ENCODE measurements around the gene N4BP2L2.

N4BP2L2 gene

DNA sequence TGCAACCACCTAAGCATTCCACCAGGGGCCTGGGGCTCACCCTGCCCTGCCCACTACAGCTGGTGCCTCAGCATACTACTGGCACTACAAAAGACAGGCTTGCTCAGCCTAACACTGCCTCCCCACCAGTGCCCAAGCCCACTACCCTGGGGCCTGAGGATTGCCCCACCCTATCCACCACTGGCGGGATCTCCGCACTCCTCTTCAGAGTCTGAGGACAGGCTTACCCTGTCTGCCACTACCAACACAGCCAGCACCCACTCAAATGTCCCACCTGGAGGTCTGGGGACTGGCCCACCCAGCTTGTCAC, 83.0 kb downstream of the N4BP2L2 start:
- no peak for DNase-seq

GRCh38 chr13:32454886-32455593, 83.6 kb downstream of the N4BP2L2 start:
- DNase-seq = no peak

GRCh38 chr13:32453981-32454380, 84.6 kb downstream of the N4BP2L2 start:
- DNase-seq = no peak

DNA sequence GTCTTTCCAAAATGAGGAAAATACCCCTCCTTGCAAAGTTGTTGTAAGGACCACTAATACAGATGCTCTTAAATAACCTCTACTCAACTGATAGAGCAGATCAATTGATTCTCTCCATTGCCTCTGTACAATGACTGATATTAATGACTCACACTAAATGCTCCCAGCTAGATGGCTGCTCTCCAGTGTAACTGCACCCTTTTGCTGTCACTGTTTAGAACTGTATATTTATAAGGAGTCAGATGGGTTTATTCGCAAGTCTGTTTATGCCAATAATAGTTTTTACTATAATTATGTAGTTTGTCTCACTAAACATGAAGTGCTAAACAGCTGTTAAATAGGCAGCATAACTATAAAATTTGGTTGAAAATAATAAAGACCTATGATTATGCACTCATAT, 89.6 kb downstream of the N4BP2L2 start:
- DNase-seq = no peak

DNA sequence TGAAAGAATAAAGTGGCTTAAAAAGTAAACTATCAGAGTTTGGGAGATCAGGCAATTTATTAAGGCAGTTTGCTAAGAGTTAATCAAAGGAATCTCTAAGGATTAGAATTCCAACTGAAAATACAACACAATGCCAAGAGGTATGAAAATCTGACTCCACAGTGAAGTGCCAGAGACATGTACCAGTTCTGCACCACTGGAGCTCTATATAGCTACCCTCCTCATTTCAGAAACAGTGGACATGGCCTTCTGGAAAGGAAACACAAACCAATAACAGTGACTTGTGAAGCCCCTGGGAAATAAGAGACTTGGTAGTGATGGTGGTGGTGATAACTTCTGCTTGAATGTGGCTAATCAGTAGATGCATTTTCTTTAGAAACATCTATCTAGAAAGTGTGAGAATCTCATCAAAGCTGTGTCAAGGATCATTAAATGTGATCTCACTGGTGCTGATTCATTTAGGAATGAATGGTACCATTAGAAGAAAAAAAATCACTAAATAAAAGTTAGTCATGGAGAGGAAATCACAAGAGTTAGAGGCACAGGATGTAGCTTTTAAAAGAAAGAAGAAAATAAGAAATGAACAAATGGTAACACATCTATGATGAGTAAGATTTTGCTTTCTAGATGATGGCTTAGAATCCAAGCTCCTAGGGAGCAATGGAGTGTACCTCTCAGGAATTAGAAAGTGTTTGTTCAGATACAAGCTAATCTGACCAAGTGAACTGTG, 90.5 kb downstream of the N4BP2L2 start:
- no peak for DNase-seq

DNA sequence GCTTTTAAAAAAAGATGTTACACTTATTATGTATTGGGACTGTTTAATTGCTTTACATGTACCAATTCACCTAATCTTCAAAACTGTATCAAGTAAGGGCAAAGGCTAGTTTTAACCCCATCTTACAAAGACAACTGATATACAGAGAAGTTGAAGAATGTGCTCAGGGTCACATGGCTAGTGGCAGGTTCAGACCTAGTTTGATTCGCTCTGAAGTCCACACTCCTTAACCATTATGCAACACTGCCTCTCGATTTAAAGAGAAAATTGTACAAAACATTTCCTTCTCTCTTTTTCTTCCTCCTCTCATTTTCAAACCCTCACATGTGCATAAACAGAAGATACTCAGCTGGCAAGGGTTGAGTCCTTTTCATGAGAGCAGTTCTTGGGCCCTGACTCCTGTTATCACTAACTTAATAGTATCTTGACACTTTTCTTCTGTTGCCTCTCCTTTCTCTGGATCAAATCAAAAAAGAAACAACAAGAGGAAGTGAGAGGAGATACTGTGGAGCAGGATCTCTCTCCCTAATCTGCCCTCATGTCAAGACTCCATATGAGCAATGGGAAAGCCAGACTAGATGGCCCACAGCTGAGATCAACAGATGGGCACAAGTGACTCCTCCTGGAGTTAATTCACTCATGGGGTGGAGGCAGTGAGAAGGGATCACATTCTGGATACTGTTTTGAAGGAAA, 91.7 kb downstream of the N4BP2L2 start:
- DNase-seq = no peak

DNA sequence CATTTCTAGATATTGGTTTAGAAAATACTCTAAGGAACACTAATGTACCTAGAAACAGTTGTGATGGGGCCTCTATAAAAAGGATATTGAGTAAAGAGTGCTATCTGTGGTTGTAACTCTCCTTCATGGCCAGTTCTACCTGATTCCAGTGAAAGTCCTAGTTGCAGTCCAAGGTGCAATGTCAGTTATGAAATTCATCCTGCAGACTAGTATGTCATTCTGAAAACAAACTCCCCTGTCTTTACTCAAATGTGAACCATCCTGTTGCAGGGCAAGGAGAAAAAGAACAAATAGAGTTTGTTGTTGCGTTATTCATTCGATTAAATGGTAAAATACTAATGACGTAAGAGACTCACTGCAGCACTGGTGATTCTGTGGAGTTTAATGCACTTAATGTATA, 92.4 kb downstream of the N4BP2L2 start:
- no peak for DNase-seq

- DNase-seq = no peak
Observed at GRCh38 chr13:32445461-32445860, 93.1 kb downstream of the N4BP2L2 start.

GRCh38 chr13:32443111-32443510, 95.5 kb downstream of the N4BP2L2 start:
- no peak for DNase-seq

DNA sequence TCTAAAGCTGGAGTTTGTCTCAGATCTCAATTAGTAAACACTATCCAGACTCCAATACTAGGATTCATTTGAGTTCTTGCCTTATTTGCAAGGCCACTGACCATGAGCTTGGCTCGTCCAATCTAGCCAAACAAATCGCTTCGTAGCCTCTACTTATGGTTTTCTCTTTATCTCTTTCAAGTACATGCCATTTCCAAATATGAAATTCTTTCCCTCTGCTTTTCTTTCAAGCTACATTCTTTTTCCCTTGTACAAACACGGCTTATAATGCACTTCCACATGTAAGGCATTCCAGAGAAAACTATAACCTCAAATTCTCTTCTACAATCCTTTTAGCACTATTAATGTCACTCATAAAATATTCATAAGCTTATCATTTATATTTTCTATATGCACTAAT, 99.7 kb downstream of the N4BP2L2 start:
- DNase-seq = no peak

- DNase-seq = no peak
Observed at GRCh38 chr13:32432856-32433255, 105.7 kb downstream of the N4BP2L2 start.

- no peak for DNase-seq
Observed at GRCh38 chr13:32431361-32431760, 107.2 kb downstream of the N4BP2L2 start.

GRCh38 chr13:32430018-32430747, 108.4 kb downstream of the N4BP2L2 start:
- DNase-seq = no peak

- no peak for DNase-seq
Observed at GRCh38 chr13:32429433-32429909, 109.1 kb downstream of the N4BP2L2 start.

GRCh38 chr13:32428581-32429432, 109.8 kb downstream of the N4BP2L2 start:
- no peak for DNase-seq

GRCh38 chr13:32427852-32428580, 110.6 kb downstream of the N4BP2L2 start, which contains the start of gene N4BP2L1:
TSS of gene N4BP2L1 (minus strand) at chr13:32428130. CDS start at chr13:32428082, 48 bp downstream.
- DNase-seq = no peak

- no peak for DNase-seq
Observed at GRCh38 chr13:32426990-32427851, 111.4 kb downstream of the N4BP2L2 start.

DNA sequence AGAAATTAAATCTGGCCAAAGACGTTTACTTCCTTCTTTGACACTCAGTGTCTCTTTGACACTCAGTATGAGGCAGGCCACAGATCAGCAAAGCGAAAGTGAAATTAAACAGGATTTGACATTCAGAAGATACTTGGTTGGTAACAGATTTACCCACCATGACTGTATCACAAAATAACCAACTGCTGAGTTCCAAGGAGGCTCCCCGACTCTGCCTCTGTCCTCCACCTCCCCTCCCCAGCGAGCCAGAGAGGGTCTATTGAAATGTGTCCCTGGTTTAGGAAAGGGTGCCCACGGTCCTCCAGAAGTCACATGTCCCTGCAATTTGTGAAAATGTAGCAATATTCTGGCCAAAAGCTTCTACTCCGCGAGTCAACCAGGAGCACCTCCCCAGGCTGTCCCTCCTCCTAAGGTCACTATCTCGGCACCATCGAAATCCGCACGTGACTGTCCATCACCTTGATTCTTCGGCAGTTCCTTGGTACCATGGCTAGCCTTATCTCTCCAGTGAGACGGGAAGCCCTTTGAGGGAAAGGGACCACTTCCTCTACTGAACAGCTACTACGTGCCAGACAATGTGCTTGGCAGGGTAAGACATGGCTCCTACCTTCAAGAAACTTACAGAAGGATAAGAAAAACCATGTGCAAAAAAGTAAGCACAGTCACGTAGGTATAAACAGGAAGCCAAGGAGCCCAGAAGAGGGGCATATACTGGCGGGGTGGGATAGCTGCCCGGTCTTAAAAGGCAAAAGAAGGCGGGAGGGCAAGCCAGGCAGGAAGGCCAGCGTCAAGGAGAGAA, 112.2 kb downstream of the N4BP2L2 start:
- no peak for DNase-seq

GRCh38 chr13:32425158-32425557, 113.4 kb downstream of the N4BP2L2 start:
- no peak for DNase-seq

- DNase-seq = no peak
Observed at GRCh38 chr13:32423592-32423991, 115.0 kb downstream of the N4BP2L2 start.

All from amniotic stem cell (primary cell).